MCF 10A (cell line): ENCODE data around the gene TRPV5. TPM values are rescaled to one million over a fixed set of nuclear protein-coding genes. Genes with fewer than 3 reads are reported as not detected.

Experiments
- BruUV-seq: library from RNA; stranded (reverse); fragments of 400-500 nt; replicated peaks from 2 replicates; lab custom pipeline; 2021; lab: Mats Ljungman, UMichigan
- CTCF ChIA-PET: fragments of 300-600 bp; sonication (Branson Sonifier 250); formaldehyde crosslinking; extraction: SDS; loops from one replicate; lab custom pipeline; 2021; ENCODE audit warnings: antibody characterized with exemption, inconsistent platforms; lab: Yijun Ruan, JAX
- POLR2A ChIA-PET: fragments of 300-600, 350-650 bp; sonication (Branson Sonifier 250); formaldehyde crosslinking; extraction: SDS; loops from one replicate; lab custom pipeline; 2020; ENCODE audit warnings: antibody characterized with exemption, inconsistent platforms; lab: Yijun Ruan, JAX
- DNase-seq: peaks from one replicate; pipeline ENCODE4 v3.0.0-alpha.2; 2018; ENCODE audit not compliant: unreplicated experiment
- H3K27ac Mint-ChIP-seq: one replicate; pipeline ENCODE4 v1.8.0; 2022; ENCODE audit warnings: mild to moderate bottlenecking, low read depth, mixed read lengths; ENCODE audit not compliant: unreplicated experiment
- H3K27me3 Mint-ChIP-seq: one replicate; pipeline ENCODE4 v1.8.0; 2022; ENCODE audit warnings: mixed read lengths; ENCODE audit not compliant: insufficient read depth, unreplicated experiment
- H3K36me3 Mint-ChIP-seq: one replicate; pipeline ENCODE4 v1.8.0; 2022; ENCODE audit warnings: mild to moderate bottlenecking, moderate library complexity, mixed read lengths; ENCODE audit not compliant: insufficient read depth, unreplicated experiment
- H3K4me1 Mint-ChIP-seq: one replicate; pipeline ENCODE4 v1.8.0; 2022; ENCODE audit warnings: mixed read lengths; ENCODE audit not compliant: insufficient read depth, unreplicated experiment
- H3K4me3 Mint-ChIP-seq: one replicate; pipeline ENCODE4 v1.8.0; 2022; ENCODE audit warnings: mild to moderate bottlenecking, moderate library complexity, mixed read lengths; ENCODE audit not compliant: unreplicated experiment
- H3K9me3 Mint-ChIP-seq: one replicate; pipeline ENCODE4 v1.8.0; 2022; ENCODE audit warnings: mixed read lengths; ENCODE audit not compliant: unreplicated experiment
- intact Hi-C: fragments of 100-400 bp; cut with micrococcal nuclease; formaldehyde crosslinking; loops from 2 replicates; pipeline ENCODE4 v1.14.1; 2022
- total RNA-seq: library from RNA; stranded (reverse); gene quantifications from 2 replicates; pipeline ENCODE4 v1.2.3, GENCODE V29; 2022
- TF ChIP-seq, protein P1 (sequence below): fragments of 200-600 bp; IDR thresholded peaks from one replicate; pipeline ENCODE4 v1.8.0; 2022; ENCODE audit warnings: antibody characterized with exemption, mild to moderate bottlenecking; ENCODE audit not compliant: unreplicated experiment

TRPV5 gene
- total RNA-seq, 1 experiment from 2014 or later, result not detected

- BruUV-seq, result no TSS peak
Measured at GRCh38 chr7:142883145-142883544, 50.4 kb downstream of the TRPV5 start.

GRCh38 chr7:142882338-142882678 is 51.2 kb downstream of the TRPV5 start:
- Mint-ChIP-seq H3K36me3 (no peaks in the 10 kb centered on the region), H3K27me3 (peaks cover 55% of the 10 kb centered on the region), H3K9me3 (no peaks in the 10 kb centered on the region), H3K27ac (no peak overlapping the region), H3K4me1 (no peaks in the 10 kb centered on the region), H3K4me3 (no peak overlapping the region)
- TF ChIP-seq, protein P1, sequence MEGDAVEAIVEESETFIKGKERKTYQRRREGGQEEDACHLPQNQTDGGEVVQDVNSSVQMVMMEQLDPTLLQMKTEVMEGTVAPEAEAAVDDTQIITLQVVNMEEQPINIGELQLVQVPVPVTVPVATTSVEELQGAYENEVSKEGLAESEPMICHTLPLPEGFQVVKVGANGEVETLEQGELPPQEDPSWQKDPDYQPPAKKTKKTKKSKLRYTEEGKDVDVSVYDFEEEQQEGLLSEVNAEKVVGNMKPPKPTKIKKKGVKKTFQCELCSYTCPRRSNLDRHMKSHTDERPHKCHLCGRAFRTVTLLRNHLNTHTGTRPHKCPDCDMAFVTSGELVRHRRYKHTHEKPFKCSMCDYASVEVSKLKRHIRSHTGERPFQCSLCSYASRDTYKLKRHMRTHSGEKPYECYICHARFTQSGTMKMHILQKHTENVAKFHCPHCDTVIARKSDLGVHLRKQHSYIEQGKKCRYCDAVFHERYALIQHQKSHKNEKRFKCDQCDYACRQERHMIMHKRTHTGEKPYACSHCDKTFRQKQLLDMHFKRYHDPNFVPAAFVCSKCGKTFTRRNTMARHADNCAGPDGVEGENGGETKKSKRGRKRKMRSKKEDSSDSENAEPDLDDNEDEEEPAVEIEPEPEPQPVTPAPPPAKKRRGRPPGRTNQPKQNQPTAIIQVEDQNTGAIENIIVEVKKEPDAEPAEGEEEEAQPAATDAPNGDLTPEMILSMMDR, result no peak
- ChIA-PET POLR2A (no interaction called here), CTCF (interaction anchor here (0.6 to 8.9 kb wide), 16 partner anchors 10 to 333 kb away, joined by 3 to 127 read pairs (median 6); partner anchors contain the start of gene EPHB6)
- DNase-seq, result no peak
- no TSS peak for BruUV-seq
- intact Hi-C loops, result loop anchor here (10.0 kb wide), 2 partner anchors 122 to 332 kb away; no protein-coding TSS in a partner anchor

More at GRCh38 chr7:142883145-142883544, 50.4 kb downstream of the TRPV5 start:
- intact Hi-C loops, result loop anchor here (10.0 kb wide), 2 partner anchors 122 to 332 kb away; no protein-coding TSS in a partner anchor
- peaks cover 48% of the 10 kb centered on the region for H3K27me3 Mint-ChIP-seq
- H3K27ac Mint-ChIP-seq, result no peak overlapping the region
- no peak for DNase-seq
- H3K9me3 Mint-ChIP-seq, result no peaks in the 10 kb centered on the region
- H3K4me3 Mint-ChIP-seq, result no peak overlapping the region
- POLR2A ChIA-PET, result no interaction called here
- H3K4me1 Mint-ChIP-seq, result no peaks in the 10 kb centered on the region
- CTCF ChIA-PET, result interaction anchor here (1.0 to 8.9 kb wide), 6 partner anchors 12 to 120 kb away, joined by 3 to 127 read pairs (median 26); no protein-coding TSS in a partner anchor
- no peaks in the 10 kb centered on the region for H3K36me3 Mint-ChIP-seq
- TF ChIP-seq, protein P1, result no peak

- no TSS peak for BruUV-seq
- TF ChIP-seq, protein P1, result no peak
- ChIA-PET CTCF (interaction anchor here (0.5 to 8.9 kb wide), 38 partner anchors 10 to 454 kb away, joined by 3 to 127 read pairs (median 4); partner anchors contain the start of genes EPHB6 and PIP), POLR2A (no interaction called here)
- peaks cover 61% of the 10 kb centered on the region for H3K27me3 Mint-ChIP-seq
- H3K36me3 Mint-ChIP-seq, result no peaks in the 10 kb centered on the region
- intact Hi-C loops, result loop anchor here (10.0 kb wide), 2 partner anchors 123 to 333 kb away; no protein-coding TSS in a partner anchor
- H3K27ac Mint-ChIP-seq, result no peak overlapping the region
- H3K4me1 Mint-ChIP-seq, result no peaks in the 10 kb centered on the region
- DNase-seq, result no peak
- no peaks in the 10 kb centered on the region for H3K9me3 Mint-ChIP-seq
- H3K4me3 Mint-ChIP-seq, result no peak overlapping the region
Measured at GRCh38 chr7:142881586-142882337, 51.8 kb downstream of the TRPV5 start.

DNA sequence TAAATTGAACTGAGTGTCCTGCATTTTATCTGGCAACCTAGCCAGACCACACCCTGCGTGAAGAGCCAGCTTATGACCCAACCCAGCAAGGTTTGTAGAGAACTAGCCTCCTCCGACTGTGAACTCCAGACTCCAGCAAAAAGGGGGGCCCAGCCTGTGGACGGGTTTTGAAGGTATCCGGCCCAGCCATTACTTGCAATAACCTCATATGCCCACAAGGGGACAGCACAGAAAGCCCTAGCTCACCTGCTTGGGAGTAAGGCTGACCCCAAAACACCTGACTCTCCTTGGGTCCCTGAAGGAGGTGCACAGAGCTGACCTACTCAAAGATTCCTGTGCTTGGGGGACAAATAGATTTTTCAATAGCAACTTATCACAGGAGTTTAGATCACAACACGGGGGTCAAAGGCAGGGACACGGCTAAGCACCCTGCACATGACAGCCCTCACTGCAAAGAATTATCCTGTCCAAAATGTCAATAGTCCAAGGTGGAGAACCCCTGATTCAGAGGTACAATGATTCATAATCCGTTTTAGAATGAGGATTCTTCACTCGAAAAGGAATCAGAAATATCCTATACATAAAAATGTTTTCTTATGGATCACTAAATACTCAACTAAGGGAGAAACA is 52.6 kb downstream of the TRPV5 start:
- peak; percentile 61 for DNase-seq

More for the DNA sequence above, 52.6 kb downstream of the TRPV5 start:
- H3K4me1 Mint-ChIP-seq, result no peaks in the 10 kb centered on the region
- no peak overlapping the region for H3K27ac Mint-ChIP-seq
- H3K27me3 Mint-ChIP-seq, result peaks cover 68% of the 10 kb centered on the region
- POLR2A ChIA-PET, result interaction anchor here (1.0 kb wide), 1 partner anchor 121 kb away, joined by 3 read pairs; no protein-coding TSS in a partner anchor
- H3K4me3 Mint-ChIP-seq, result no peak overlapping the region
- no peaks in the 10 kb centered on the region for H3K9me3 Mint-ChIP-seq
- intact Hi-C loops, result loop anchor here (10.0 kb wide), 2 partner anchors 124 to 334 kb away; no protein-coding TSS in a partner anchor
- CTCF ChIA-PET, result interaction anchor here (0.5 to 8.9 kb wide), 45 partner anchors 10 to 1323 kb away, joined by 3 to 127 read pairs (median 4); partner anchors contain the start of genes EPHB6 and PIP
- no TSS peak for BruUV-seq
- TF ChIP-seq, protein P1, result peak; percentile 84
- H3K36me3 Mint-ChIP-seq, result no peaks in the 10 kb centered on the region
